OCI-LY3 (cell line): ENCODE data around the gene IRGM.
"Not testable (repeated sequence)": the region's sequence is repeated elsewhere in the genome, so short reads cannot be mapped to it uniquely, and the experiment has no call there.

Source experiments
- H2AFZ ChIP-seq: fragments of 200-600, 300-600 bp; shearing (Covaris generic); 2 replicates; pipeline ENCODE4 v1.6.0; 2014; ENCODE audit warnings: antibody characterized with exemption, low read depth, low read length
- H3K27ac ChIP-seq: fragments of 200-600, 300-600 bp; sonication (generic); 2 replicates; pipeline ENCODE4 v1.5.1; 2014; ENCODE audit warnings: mild to moderate bottlenecking, low read length, moderate library complexity, mixed read lengths
- H3K27me3 ChIP-seq: fragments of 200-600, 300-600 bp; sonication (generic); 2 replicates; pipeline ENCODE4 v1.6.1; 2014; ENCODE audit warnings: low read depth, low read length, mixed read lengths
- H3K36me3 ChIP-seq: fragments of 200-600, 300-600 bp; sonication (generic); replicated peaks from 2 replicates; pipeline ENCODE3; 2014; ENCODE audit warnings: low read depth, low read length, mixed read lengths
- H3K4me1 ChIP-seq: fragments of 300-600, 200-600 bp; sonication (generic); 2 replicates; pipeline ENCODE4 v1.6.1; 2014; ENCODE audit warnings: low read length, mixed read lengths
- H3K4me2 ChIP-seq: fragments of 200-600, 300-600 bp; sonication (generic); 2 replicates; pipeline ENCODE4 v1.6.1; 2014; ENCODE audit warnings: low read length, mixed read lengths
- H3K4me3 ChIP-seq: fragments of 300-600, 200-600 bp; sonication (generic); 2 replicates; pipeline ENCODE4 v1.5.1; 2014; ENCODE audit warnings: antibody characterized with exemption, mild to moderate bottlenecking, low read length, moderate library complexity
- H3K79me2 ChIP-seq: fragments of 300-600, 200-600 bp; shearing (Covaris generic); 2 replicates; pipeline ENCODE4 v1.6.1; 2014; ENCODE audit warnings: mild to moderate bottlenecking, low read length, mixed read lengths
- H3K9ac ChIP-seq: fragments of 300-600, 200-600 bp; shearing (Covaris generic); 2 replicates; pipeline ENCODE4 v1.6.0; 2014; ENCODE audit warnings: mild to moderate bottlenecking, low read length, moderate library complexity
- H3K9me3 ChIP-seq: fragments of 200-600, 300-600 bp; shearing (Covaris generic); 2 replicates; pipeline ENCODE4 v1.6.1; 2014; ENCODE audit warnings: low read length, mixed read lengths; ENCODE audit not compliant: insufficient read depth
- H4K20me1 ChIP-seq: fragments of 200-600, 300-600 bp; sonication (generic); 2 replicates; pipeline ENCODE4 v1.6.1; 2016; ENCODE audit warnings: low read length, mixed read lengths; ENCODE audit not compliant: insufficient read depth
- EZH2phosphoT487 ChIP-seq: fragments of 200-600 bp; shearing (Covaris generic); IDR thresholded peaks from 2 replicates; pipeline ENCODE4 v1.6.1; 2018; ENCODE audit warnings: antibody characterized with exemption, mixed run types, low read depth
- TF ChIP-seq, protein P1 (sequence below): fragments of 200-600, 300-600 bp; sonication (generic); IDR thresholded peaks from 2 replicates; pipeline ENCODE4 v1.5.1; 2014; ENCODE audit warnings: antibody characterized with exemption, low read length, low read depth

IRGM gene

DNA sequence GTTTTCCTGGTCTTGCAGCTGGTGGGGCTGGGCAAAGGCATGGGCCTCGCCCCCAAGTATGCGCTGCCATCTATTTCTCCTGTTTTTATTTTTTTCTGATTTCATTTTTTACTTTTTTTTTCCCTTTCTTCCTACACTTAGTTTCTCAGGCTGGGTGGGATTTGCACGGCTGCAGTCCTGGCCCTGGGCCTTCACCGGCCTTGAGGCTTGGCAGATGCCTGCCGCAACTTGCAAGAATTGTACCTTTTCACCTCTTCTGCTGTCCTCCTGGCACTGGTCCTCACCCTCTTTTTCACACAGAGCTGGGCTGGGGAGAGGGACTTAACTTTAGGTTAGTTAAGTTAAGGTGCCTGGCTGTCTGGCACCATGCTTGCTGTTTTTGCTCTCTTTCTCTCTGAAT is 10.3 kb upstream of the IRGM start:
- no peaks in the 10 kb centered on the region for H3K4me1 ChIP-seq
- no peak overlapping the region for H2AFZ ChIP-seq
- no peak overlapping the region for H3K4me3 ChIP-seq
- no peaks in the 10 kb centered on the region for H4K20me1 ChIP-seq
- no peak for TF ChIP-seq EZH2phosphoT487
- TF ChIP-seq, protein P1, sequence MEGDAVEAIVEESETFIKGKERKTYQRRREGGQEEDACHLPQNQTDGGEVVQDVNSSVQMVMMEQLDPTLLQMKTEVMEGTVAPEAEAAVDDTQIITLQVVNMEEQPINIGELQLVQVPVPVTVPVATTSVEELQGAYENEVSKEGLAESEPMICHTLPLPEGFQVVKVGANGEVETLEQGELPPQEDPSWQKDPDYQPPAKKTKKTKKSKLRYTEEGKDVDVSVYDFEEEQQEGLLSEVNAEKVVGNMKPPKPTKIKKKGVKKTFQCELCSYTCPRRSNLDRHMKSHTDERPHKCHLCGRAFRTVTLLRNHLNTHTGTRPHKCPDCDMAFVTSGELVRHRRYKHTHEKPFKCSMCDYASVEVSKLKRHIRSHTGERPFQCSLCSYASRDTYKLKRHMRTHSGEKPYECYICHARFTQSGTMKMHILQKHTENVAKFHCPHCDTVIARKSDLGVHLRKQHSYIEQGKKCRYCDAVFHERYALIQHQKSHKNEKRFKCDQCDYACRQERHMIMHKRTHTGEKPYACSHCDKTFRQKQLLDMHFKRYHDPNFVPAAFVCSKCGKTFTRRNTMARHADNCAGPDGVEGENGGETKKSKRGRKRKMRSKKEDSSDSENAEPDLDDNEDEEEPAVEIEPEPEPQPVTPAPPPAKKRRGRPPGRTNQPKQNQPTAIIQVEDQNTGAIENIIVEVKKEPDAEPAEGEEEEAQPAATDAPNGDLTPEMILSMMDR = no peak
- no peaks in the 10 kb centered on the region for H3K9me3 ChIP-seq
- H3K27ac ChIP-seq = no peak overlapping the region
- H3K79me2 ChIP-seq = no peaks in the 10 kb centered on the region
- no peak overlapping the region for H3K4me2 ChIP-seq
- no peaks in the 10 kb centered on the region for H3K27me3 ChIP-seq
- no peaks in the 10 kb centered on the region for H3K36me3 ChIP-seq
- H3K9ac ChIP-seq = no peak overlapping the region

DNA sequence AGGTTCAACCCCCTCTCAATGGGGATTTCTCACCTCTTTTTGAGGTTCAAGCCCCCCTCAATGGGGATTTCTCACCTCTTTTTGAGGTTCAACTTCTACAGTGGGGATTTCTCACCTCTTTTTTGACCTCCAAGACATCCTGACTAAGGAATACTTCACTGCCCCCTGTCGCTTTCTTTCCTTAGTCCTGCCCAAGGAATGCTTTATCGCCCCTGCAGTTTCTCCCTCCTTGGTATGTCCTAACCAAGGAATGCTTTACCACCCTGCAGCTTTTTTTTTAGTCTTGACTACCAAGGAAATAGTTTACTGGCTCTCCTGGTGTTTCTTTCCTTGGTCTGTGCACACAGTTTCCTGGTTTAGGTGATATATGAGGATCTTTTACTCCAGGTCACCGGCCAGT is 9.6 kb upstream of the IRGM start:
- Histone ChIP-seq H3K4me1 (no peaks in the 10 kb centered on the region), H3K36me3 (no peaks in the 10 kb centered on the region), H3K27ac (no peak overlapping the region), H3K4me2 (no peak overlapping the region), H3K9me3 (no peaks in the 10 kb centered on the region), H3K4me3 (no peak overlapping the region), H3K79me2 (no peaks in the 10 kb centered on the region), H4K20me1 (no peaks in the 10 kb centered on the region), H3K27me3 (no peaks in the 10 kb centered on the region), H3K9ac (no peak overlapping the region), H2AFZ (no peak overlapping the region)
- TF ChIP-seq, protein P1 = no peak
- TF ChIP-seq EZH2phosphoT487 = no peak

DNA sequence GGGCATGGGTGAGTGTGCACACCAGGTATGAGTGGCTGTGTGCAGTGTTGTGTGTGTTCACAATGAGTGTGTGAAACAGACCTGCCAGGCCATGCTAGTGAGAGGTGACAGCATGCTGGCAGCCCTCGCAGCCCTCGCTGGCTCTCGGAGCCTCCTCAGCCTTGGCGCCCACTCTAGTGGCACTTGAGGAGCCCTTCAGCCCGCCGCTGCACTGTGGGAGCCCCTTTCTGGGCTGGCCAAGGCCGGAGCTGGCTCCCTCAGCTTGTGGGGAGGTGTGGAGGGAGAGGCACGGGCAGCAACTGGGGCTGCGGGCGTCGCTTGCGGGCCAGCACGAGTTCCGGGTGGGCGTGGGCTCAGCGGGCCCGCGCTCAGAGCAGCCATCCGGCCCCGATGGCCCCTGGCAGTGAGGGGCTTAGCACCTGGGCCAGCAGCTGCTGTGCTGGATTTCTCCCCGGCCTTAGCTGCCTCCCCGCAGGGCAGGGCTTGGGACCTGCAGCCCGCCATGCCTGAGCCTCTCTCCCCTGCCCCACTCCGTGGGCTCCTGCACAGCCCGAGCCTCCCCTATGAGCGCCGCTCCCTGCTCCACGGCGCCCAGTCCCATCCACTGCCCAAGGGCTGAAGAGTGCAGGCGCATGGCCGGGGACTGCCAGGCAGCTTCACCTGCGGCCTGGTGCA is 999 bp upstream of the IRGM start:
- not testable (repeated sequence) for H3K4me3 ChIP-seq, H3K4me1 ChIP-seq, H3K4me2 ChIP-seq, H3K36me3 ChIP-seq, H2AFZ ChIP-seq, H3K27ac ChIP-seq, H3K79me2 ChIP-seq, H4K20me1 ChIP-seq, H3K9ac ChIP-seq, H3K27me3 ChIP-seq, H3K9me3 ChIP-seq

DNA sequence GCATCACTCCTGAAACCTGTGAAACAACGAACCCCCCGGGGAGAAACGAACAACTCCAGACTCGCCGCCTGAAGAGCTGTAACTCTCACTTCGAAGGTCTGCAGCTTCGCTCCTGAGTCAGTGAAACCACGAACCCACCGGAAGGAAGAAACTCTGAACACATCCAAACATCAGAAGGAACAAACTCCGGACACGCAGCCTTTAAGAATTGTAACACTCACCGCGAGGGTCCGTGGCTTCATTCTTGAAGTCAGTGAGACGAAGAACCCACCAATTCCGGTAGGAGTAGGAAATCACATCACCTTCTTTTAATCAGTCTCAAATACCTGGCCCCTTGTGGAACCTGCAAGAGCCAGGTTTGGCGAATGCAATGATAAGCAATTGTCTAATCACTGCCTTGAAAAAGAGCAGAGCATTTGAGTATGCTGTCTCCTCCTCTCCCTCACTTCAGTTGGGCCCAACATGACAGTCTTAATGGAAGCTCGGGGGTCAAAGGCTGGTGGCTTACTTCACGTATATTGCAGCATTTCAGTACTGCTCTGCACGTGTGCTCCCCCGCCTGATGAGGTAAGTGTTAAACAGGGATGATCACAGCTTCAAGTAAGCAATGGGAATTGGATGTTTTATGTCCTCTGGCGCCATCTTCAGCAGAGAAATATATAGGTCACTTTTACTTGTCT is 473 bp downstream of the IRGM start:
- H3K9me3 ChIP-seq = no peaks in the 10 kb centered on the region
- no peaks in the 10 kb centered on the region for H3K36me3 ChIP-seq
- peak overlapping the region; percentile 60; the same call in 1 of the 2 replicates for H2AFZ ChIP-seq
- H3K27ac ChIP-seq = no peak overlapping the region
- peak overlapping the region; percentile 41 for H3K4me2 ChIP-seq
- H3K4me1 ChIP-seq = peaks cover 3% of the 10 kb centered on the region; the same call in 1 of the 2 replicates
- no peaks in the 10 kb centered on the region for H4K20me1 ChIP-seq
- TF ChIP-seq, protein P1 = peak; percentile 71
- no peak for TF ChIP-seq EZH2phosphoT487
- no peaks in the 10 kb centered on the region for H3K79me2 ChIP-seq
- H3K4me3 ChIP-seq = no peak overlapping the region
- H3K9ac ChIP-seq = no peak overlapping the region
- no peaks in the 10 kb centered on the region for H3K27me3 ChIP-seq
